ENCODE measurements around the gene RAB27B.

The RAB27B gene

DNA sequence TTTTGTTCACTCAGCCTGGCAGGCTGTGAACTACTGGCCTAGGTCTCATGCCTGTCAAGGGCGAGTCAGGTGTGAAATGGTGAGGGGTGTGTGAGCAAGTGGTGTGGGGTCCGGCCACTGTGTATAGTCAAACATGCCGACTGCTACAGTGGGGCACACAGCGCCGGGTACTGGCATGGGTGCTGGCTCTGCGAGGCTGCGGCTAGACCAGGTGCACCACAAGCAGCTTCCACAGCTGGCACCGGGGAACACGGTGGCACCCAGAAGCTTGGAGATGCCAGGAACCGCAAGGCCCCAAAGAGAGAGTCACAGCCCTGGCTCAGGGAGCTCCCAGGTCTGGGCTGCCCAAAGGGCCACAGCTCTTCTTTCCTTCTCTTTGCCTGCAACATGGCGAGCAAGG is 81.3 kb downstream of the RAB27B start:
- Histone ChIP-seq H3K9ac (no peak overlapping the region), H3K4me2 (ENCODE audit: low read length) (no peak overlapping the region), H3K79me2 (no peaks in the 10 kb centered on the region), H3K9me3 (ENCODE audit: control insufficient read depth, low read length) (no peaks in the 10 kb centered on the region), H3K27me3 (ENCODE audit: control insufficient read depth, insufficient read depth, low read length) (no peaks in the 10 kb centered on the region), H3K4me1 (no peaks in the 10 kb centered on the region), H3K4me3 (ENCODE audit: low read depth, low read length) (no peak overlapping the region), H2AFZ (no peak overlapping the region), H3K36me3 (ENCODE audit: control insufficient read depth, insufficient read depth, low read length) (no peaks in the 10 kb centered on the region), H3K27ac (no peak overlapping the region)
- TF ChIP-seq, protein P1, sequence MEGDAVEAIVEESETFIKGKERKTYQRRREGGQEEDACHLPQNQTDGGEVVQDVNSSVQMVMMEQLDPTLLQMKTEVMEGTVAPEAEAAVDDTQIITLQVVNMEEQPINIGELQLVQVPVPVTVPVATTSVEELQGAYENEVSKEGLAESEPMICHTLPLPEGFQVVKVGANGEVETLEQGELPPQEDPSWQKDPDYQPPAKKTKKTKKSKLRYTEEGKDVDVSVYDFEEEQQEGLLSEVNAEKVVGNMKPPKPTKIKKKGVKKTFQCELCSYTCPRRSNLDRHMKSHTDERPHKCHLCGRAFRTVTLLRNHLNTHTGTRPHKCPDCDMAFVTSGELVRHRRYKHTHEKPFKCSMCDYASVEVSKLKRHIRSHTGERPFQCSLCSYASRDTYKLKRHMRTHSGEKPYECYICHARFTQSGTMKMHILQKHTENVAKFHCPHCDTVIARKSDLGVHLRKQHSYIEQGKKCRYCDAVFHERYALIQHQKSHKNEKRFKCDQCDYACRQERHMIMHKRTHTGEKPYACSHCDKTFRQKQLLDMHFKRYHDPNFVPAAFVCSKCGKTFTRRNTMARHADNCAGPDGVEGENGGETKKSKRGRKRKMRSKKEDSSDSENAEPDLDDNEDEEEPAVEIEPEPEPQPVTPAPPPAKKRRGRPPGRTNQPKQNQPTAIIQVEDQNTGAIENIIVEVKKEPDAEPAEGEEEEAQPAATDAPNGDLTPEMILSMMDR (IDR thresholded peaks at IDR 0.05) = no peak

DNA sequence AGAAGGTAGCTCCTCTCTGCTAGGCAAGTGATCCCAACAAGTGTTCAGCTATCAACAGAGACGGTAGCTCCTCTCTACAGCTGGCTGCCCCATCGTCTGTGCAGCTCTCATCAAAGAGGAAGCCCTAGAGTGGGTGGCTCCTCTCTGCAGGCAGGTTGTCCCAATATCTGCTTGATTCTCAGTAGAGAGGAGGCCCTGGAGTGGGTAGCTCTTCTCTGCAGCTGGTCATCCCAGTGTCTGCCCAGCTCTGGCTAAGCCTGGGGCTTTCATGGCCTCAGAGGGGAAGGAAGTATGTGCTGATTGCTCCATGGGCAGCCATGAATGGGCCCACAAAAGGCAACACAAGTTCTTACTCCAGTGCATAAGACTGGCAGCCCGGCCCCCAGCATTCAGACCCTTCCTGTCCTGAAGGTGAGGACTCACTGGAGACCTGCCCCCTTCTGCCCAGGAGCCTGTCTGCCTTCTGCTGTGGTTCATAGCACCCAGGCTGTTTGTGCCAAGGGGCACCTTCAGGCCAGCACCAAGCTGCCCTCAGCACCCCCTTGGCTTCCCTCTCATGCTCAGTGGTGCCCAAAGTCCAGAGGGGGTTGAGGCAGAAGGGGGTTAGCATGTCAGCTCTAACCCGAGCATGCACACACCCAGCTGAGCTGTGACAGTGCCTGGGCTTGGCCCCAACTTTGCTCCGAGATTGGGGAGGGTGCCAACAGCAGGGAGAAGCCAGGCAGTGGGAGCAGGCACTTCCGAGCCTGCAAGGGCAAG is 82.1 kb downstream of the RAB27B start:
- no peaks in the 10 kb centered on the region for H3K79me2 ChIP-seq
- H2AFZ ChIP-seq = no peak overlapping the region
- no peak overlapping the region for H3K9ac ChIP-seq
- H3K9me3 ChIP-seq (ENCODE audit: control insufficient read depth, low read length) = no peaks in the 10 kb centered on the region
- H3K4me1 ChIP-seq = no peaks in the 10 kb centered on the region
- H3K27me3 ChIP-seq (ENCODE audit: control insufficient read depth, insufficient read depth, low read length) = no peaks in the 10 kb centered on the region
- no peak overlapping the region for H3K4me3 ChIP-seq (ENCODE audit: low read depth, low read length)
- H3K27ac ChIP-seq = no peak overlapping the region
- H3K36me3 ChIP-seq (ENCODE audit: control insufficient read depth, insufficient read depth, low read length) = no peaks in the 10 kb centered on the region
- TF ChIP-seq, protein P1 (IDR thresholded peaks at IDR 0.05) = no peak
- H3K4me2 ChIP-seq (ENCODE audit: low read length) = no peak overlapping the region

DNA sequence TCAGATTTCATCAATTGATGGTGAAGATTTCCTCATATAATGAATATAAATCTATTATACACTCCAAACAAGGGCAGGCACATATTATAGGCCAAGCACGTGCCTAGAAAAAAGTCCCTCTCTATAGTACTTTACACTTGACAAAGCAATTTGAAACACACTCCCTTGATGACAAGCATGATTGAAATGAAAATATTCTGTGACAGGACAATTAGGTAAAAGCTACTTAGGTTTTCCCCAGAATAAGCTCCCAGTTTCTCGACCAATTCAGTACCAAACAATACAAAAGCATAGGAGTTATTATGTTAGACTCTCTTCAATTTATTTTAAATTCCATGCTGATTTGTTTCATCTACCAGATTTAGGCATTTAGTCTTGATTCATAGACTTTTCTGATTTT is 83.3 kb downstream of the RAB27B start:
- TF ChIP-seq, protein P1 (IDR thresholded peaks at IDR 0.05) = no peak
- no peak overlapping the region for H3K9ac ChIP-seq
- H3K4me2 ChIP-seq (ENCODE audit: low read length) = no peak overlapping the region
- no peaks in the 10 kb centered on the region for H3K27me3 ChIP-seq (ENCODE audit: control insufficient read depth, insufficient read depth, low read length)
- H3K79me2 ChIP-seq = no peaks in the 10 kb centered on the region
- H3K9me3 ChIP-seq (ENCODE audit: control insufficient read depth, low read length) = no peaks in the 10 kb centered on the region
- H3K27ac ChIP-seq = no peak overlapping the region
- no peaks in the 10 kb centered on the region for H3K4me1 ChIP-seq
- no peaks in the 10 kb centered on the region for H3K36me3 ChIP-seq (ENCODE audit: control insufficient read depth, insufficient read depth, low read length)
- no peak overlapping the region for H3K4me3 ChIP-seq (ENCODE audit: low read depth, low read length)
- no peak overlapping the region for H2AFZ ChIP-seq

DNA sequence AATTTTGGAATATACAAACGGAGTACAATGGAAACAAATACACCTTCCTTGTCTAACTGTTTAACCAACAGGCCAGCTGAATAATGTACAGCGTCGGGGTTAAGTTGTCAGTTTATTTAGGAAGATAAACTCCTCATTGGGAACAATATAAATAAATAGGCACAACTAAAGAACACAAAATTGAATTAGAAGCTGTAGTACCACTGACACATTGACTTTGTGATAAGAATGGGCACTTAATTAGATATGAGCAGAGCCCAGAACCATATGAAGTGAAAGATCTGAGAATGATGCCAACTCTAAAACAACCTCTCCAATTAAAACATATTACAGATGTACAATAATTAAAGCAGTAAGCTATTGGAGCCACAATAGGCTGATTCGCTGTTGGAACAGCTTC is 86.5 kb downstream of the RAB27B start:
- H3K27me3 ChIP-seq (ENCODE audit: control insufficient read depth, insufficient read depth, low read length) = no peaks in the 10 kb centered on the region
- no peak overlapping the region for H3K27ac ChIP-seq
- H3K4me1 ChIP-seq = no peaks in the 10 kb centered on the region
- H3K9me3 ChIP-seq (ENCODE audit: control insufficient read depth, low read length) = no peaks in the 10 kb centered on the region
- H3K79me2 ChIP-seq = no peaks in the 10 kb centered on the region
- H3K9ac ChIP-seq = no peak overlapping the region
- no peak overlapping the region for H3K4me2 ChIP-seq (ENCODE audit: low read length)
- H2AFZ ChIP-seq = no peak overlapping the region
- TF ChIP-seq, protein P1 (IDR thresholded peaks at IDR 0.05) = no peak
- H3K36me3 ChIP-seq (ENCODE audit: control insufficient read depth, insufficient read depth, low read length) = no peaks in the 10 kb centered on the region
- no peak overlapping the region for H3K4me3 ChIP-seq (ENCODE audit: low read depth, low read length)

DNA sequence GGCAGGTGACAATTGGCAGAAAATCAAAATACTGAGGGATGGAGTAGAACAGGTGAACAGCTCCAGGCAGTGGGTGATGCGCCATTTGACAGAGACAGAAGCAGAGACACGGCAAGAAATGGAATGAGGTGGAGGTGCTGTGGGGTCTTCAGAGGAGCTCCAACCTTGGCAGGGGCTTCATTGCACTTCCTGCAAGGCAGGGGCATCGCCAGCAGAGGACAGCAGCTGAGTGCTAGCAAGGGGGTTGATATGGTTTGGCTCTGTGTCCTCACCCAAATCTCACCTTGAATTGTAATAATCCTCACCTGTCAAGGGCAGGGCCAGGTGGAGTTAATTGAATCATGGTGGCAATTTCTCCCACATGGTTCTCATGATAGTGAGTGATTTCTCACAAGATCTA is 88.2 kb downstream of the RAB27B start:
- Histone ChIP-seq H3K27ac (no peak overlapping the region), H3K36me3 (ENCODE audit: control insufficient read depth, insufficient read depth, low read length) (no peaks in the 10 kb centered on the region), H3K9me3 (ENCODE audit: control insufficient read depth, low read length) (no peaks in the 10 kb centered on the region), H3K4me3 (ENCODE audit: low read depth, low read length) (no peak overlapping the region), H3K9ac (no peak overlapping the region), H3K27me3 (ENCODE audit: control insufficient read depth, insufficient read depth, low read length) (no peaks in the 10 kb centered on the region), H2AFZ (no peak overlapping the region), H3K79me2 (no peaks in the 10 kb centered on the region), H3K4me2 (ENCODE audit: low read length) (no peak overlapping the region), H3K4me1 (no peaks in the 10 kb centered on the region)
- TF ChIP-seq, protein P1 (IDR thresholded peaks at IDR 0.05) = no peak
